Kidney epithelial cell (primary cell): ENCODE measurements around the gene NPC1. TPM values are rescaled to one million over a fixed set of nuclear protein-coding genes. Genes with fewer than 3 reads are reported as not detected.

ENCODE experiments used
- DNase-seq: peaks from one replicate; pipeline ENCODE4 v3.0.0-alpha.2; 2010; ENCODE audit warnings: low read depth
- H3K27me3 ChIP-seq: 2 replicates; pipeline ENCODE4 v1.6.0; 2011; ENCODE audit warnings: low read length; ENCODE audit not compliant: control insufficient read depth, insufficient read depth
- H3K36me3 ChIP-seq: 2 replicates; pipeline ENCODE4 v1.5.1; 2011; ENCODE audit warnings: low read length; ENCODE audit not compliant: control insufficient read depth, insufficient read depth
- H3K4me3 ChIP-seq: 2 replicates; pipeline ENCODE4 v1.5.1; 2011; ENCODE audit warnings: low read depth, mild to moderate bottlenecking, control low read depth, low read length
- CTCF ChIP-seq: IDR thresholded peaks from 2 replicates; pipeline ENCODE4 v1.5.1; 2011; ENCODE audit warnings: mild to moderate bottlenecking, moderate library complexity, low read length, control low read depth, inconsistent platforms; ENCODE audit not compliant: insufficient read depth, poor library complexity, severe bottlenecking
- total RNA-seq: library from RNA; depleted of rRNA; stranded (reverse); fragments of >200 nt; gene quantifications from 2 replicates; pipeline ENCODE4 v1.2.3, GENCODE V29; 2015

NPC1 gene
- total RNA-seq, 1 donor from 2014 or later = 111 TPM

- no peak for DNase-seq
- TF ChIP-seq CTCF = no peak
Measured at GRCh38 chr18:23570912-23571504, 15.3 kb downstream of the NPC1 start.

GRCh38 chr18:23569299-23570063, 16.8 kb downstream of the NPC1 start:
- Histone ChIP-seq H3K36me3 (no peaks in the 10 kb centered on the region), H3K27me3 (no peaks in the 10 kb centered on the region), H3K4me3 (no peak overlapping the region)
- TF ChIP-seq CTCF = no peak
- DNase-seq = no peak

More at GRCh38 chr18:23570912-23571504, 15.3 kb downstream of the NPC1 start:
- H3K4me3 ChIP-seq = no peak overlapping the region
- H3K36me3 ChIP-seq = no peaks in the 10 kb centered on the region
- H3K27me3 ChIP-seq = no peaks in the 10 kb centered on the region

- DNase-seq = no peak
- Histone ChIP-seq H3K27me3 (no peaks in the 10 kb centered on the region), H3K4me3 (no peak overlapping the region), H3K36me3 (peaks cover 1% of the 10 kb centered on the region)
- TF ChIP-seq CTCF = no peak
Measured at GRCh38 chr18:23568281-23569138, 17.8 kb downstream of the NPC1 start.

- TF ChIP-seq CTCF = no peak
- no peak for DNase-seq
- no peak overlapping the region for H3K4me3 ChIP-seq
- peaks cover 1% of the 10 kb centered on the region for H3K36me3 ChIP-seq
- no peaks in the 10 kb centered on the region for H3K27me3 ChIP-seq
Measured at GRCh38 chr18:23567671-23568070, 18.6 kb downstream of the NPC1 start.

- no peak for DNase-seq
- Histone ChIP-seq H3K4me3 (no peak overlapping the region), H3K36me3 (peaks cover 1% of the 10 kb centered on the region), H3K27me3 (no peaks in the 10 kb centered on the region)
- no peak for TF ChIP-seq CTCF
Measured at GRCh38 chr18:23565916-23566547, 20.3 kb downstream of the NPC1 start.
